GM23338 (cell line): ENCODE data around the gene BZW2. TPM values are rescaled to one million over a fixed set of nuclear protein-coding genes. Genes with fewer than 3 reads are reported as not detected.

Source experiments
- ATAC-seq: fragments of 200-7000 bp; cut with Tn5 transposase; 3 replicates; pipeline ENCODE4 v1.9.1; 2020
- DNase-seq: peaks from one replicate; pipeline ENCODE4 v3.0.0-alpha.2; 2015; ENCODE audit warnings: low spot score
- H2AFZ ChIP-seq: fragments of 200-600 bp; sonication (generic); 2 replicates; pipeline ENCODE4 v1.8.0; 2016; ENCODE audit warnings: antibody characterized with exemption, mild to moderate bottlenecking, moderate library complexity
- H3F3A ChIP-seq: fragments of 200-600 bp; sonication (generic); replicated peaks from 2 replicates; pipeline ENCODE4 v1.8.0; 2017; ENCODE audit warnings: antibody characterized with exemption, mixed run types, low read depth
- H3K27ac ChIP-seq: fragments of 200-600 bp; sonication (generic); 2 replicates; pipeline ENCODE4 v1.6.1; 2016; ENCODE audit warnings: low read depth
- H3K27me3 ChIP-seq: fragments of 200-600 bp; sonication (generic); 2 replicates; pipeline ENCODE4 v1.8.0; 2016; ENCODE audit warnings: mild to moderate bottlenecking, mixed run types, moderate library complexity; ENCODE audit not compliant: insufficient read depth
- H3K36me3 ChIP-seq: fragments of 200-600 bp; sonication (generic); 2 replicates; pipeline ENCODE4 v1.8.0; 2016; ENCODE audit warnings: mild to moderate bottlenecking; ENCODE audit not compliant: insufficient read depth
- H3K4me1 ChIP-seq: fragments of 200-600 bp; sonication (generic); 2 replicates; pipeline ENCODE4 v1.8.0; 2016; ENCODE audit warnings: mild to moderate bottlenecking, moderate library complexity; ENCODE audit not compliant: insufficient read depth
- H3K4me2 ChIP-seq: fragments of 200-600 bp; sonication (generic); 2 replicates; pipeline ENCODE4 v1.7.1; 2017; ENCODE audit warnings: mixed run types
- H3K4me3 ChIP-seq: fragments of 200-600 bp; sonication (generic); 2 replicates; pipeline ENCODE4 v1.6.1; 2016; ENCODE audit warnings: mixed run types
- H3K79me2 ChIP-seq: fragments of 200-600 bp; sonication (generic); replicated peaks from 2 replicates; pipeline ENCODE4 v1.8.0; 2017; ENCODE audit warnings: mild to moderate bottlenecking; ENCODE audit not compliant: insufficient read depth
- H3K9me2 ChIP-seq: fragments of 200-600 bp; sonication (generic); 2 replicates; pipeline ENCODE4 v1.8.0; 2017; ENCODE audit not compliant: insufficient read depth
- H4K20me1 ChIP-seq: fragments of 200-600 bp; sonication (generic); replicated peaks from 2 replicates; pipeline ENCODE4 v1.8.0; 2017; ENCODE audit warnings: mild to moderate bottlenecking; ENCODE audit not compliant: insufficient read depth
- H3K27ac Mint-ChIP-seq: 2 replicates; pipeline ENCODE4 v1.8.0; 2020; ENCODE audit warnings: inconsistent platforms, mild to moderate bottlenecking, moderate library complexity, mixed read lengths
- H3K27me3 Mint-ChIP-seq: 3 replicates; pipeline ENCODE4 v1.8.0; 2022; ENCODE audit warnings: low read depth, mild to moderate bottlenecking, moderate library complexity, mixed read lengths, inconsistent platforms; ENCODE audit not compliant: insufficient read depth, poor library complexity
- H3K36me3 Mint-ChIP-seq: 3 replicates; pipeline ENCODE4 v1.8.0; 2021; ENCODE audit warnings: low read depth, mild to moderate bottlenecking, inconsistent platforms, moderate library complexity, mixed read lengths
- H3K4me1 Mint-ChIP-seq: 3 replicates; pipeline ENCODE4 v1.8.0; 2020; ENCODE audit warnings: mild to moderate bottlenecking, inconsistent platforms, mixed read lengths
- H3K4me3 Mint-ChIP-seq: 3 replicates; pipeline ENCODE4 v1.8.0; 2021; ENCODE audit warnings: moderate library complexity, mild to moderate bottlenecking, inconsistent platforms, mixed read lengths
- H3K9me3 Mint-ChIP-seq: 3 replicates; pipeline ENCODE4 v1.8.0; 2020; ENCODE audit warnings: moderate library complexity, mild to moderate bottlenecking, inconsistent platforms, mixed read lengths
- CREB1 ChIP-seq: fragments of 250-450 bp; sonication (Bioruptor Pico); IDR thresholded peaks from 2 replicates; pipeline ENCODE4 v1.5.0; 2020; ENCODE audit warnings: low read depth, mild to moderate bottlenecking, moderate library complexity
- EZH2 ChIP-seq: fragments of 200-600 bp; sonication (generic); IDR thresholded peaks from one replicate; pipeline ENCODE4 v1.8.0; 2017; ENCODE audit warnings: antibody characterized with exemption, mild to moderate bottlenecking, low read depth; ENCODE audit not compliant: unreplicated experiment
- EZH2phosphoT487 ChIP-seq: fragments of 200-600 bp; sonication (generic); IDR thresholded peaks from one replicate; pipeline ENCODE4 v1.8.1; 2018; ENCODE audit warnings: antibody characterized with exemption; ENCODE audit not compliant: unreplicated experiment
- JUNB ChIP-seq: IDR thresholded peaks from one replicate; pipeline ENCODE4 v1.6.1; 2016; ENCODE audit warnings: antibody characterized with exemption; ENCODE audit not compliant: unreplicated experiment
- NANOG ChIP-seq: IDR thresholded peaks from 2 replicates; pipeline ENCODE4 v1.6.1; 2016; ENCODE audit warnings: antibody characterized with exemption, borderline replicate concordance
- POLR2AphosphoS5 ChIP-seq: IDR thresholded peaks from 2 replicates; pipeline ENCODE4 v1.6.1; 2016; ENCODE audit warnings: antibody characterized with exemption, low read depth
- REST ChIP-seq: IDR thresholded peaks from one replicate; pipeline ENCODE4 v1.6.1; 2018; ENCODE audit warnings: antibody characterized with exemption; ENCODE audit not compliant: unreplicated experiment
- STAT1 ChIP-seq: IDR thresholded peaks from one replicate; pipeline ENCODE4 v1.6.1; 2016; ENCODE audit warnings: antibody characterized with exemption; ENCODE audit not compliant: unreplicated experiment
- ZNF114 ChIP-seq: fragments of 250-450 bp; sonication (Bioruptor Pico); IDR thresholded peaks from 2 replicates; pipeline ENCODE4 v1.5.0; 2020; ENCODE audit warnings: mild to moderate bottlenecking, moderate library complexity
- ZNF331 ChIP-seq: fragments of 250-450 bp; sonication (Bioruptor Pico); IDR thresholded peaks from 2 replicates; pipeline ENCODE4 v1.5.0; 2020; ENCODE audit warnings: low read depth, mild to moderate bottlenecking, moderate library complexity
- ZNF462 ChIP-seq: fragments of 250-450 bp; sonication (Bioruptor Pico); IDR thresholded peaks from 2 replicates; pipeline ENCODE4 v1.5.0; 2020; ENCODE audit warnings: mild to moderate bottlenecking, moderate library complexity
- polyA plus RNA-seq: library from polyadenylated mRNA; unstranded; fragments of >200 nt; fragmentation: Nextera tagmentation; extraction: Ambion mirVana; gene quantifications from 2 replicates; pipeline ENCODE4 v1.2.1, GENCODE V29; 2016
- total RNA-seq: library from RNA; depleted of rRNA; stranded (reverse); fragments of >200 nt; shearing (Covaris generic); gene quantifications from 2 replicates; pipeline ENCODE4 v1.2.3, GENCODE V29; 2014
- TF ChIP-seq, protein P1 (sequence below), 2 experiments: fragments of 200-600 bp in 1 of 2; sonication (generic) in 1 of 2; conservative IDR thresholded peaks; 2 replicates each; pipeline versions ENCODE4 v1.5.1 to v1.6.1; 2016 to 2017; ENCODE audit warnings: antibody characterized with exemption in 2 of 2, low read depth in 2 of 2, mild to moderate bottlenecking in 2 of 2, moderate library complexity in 1 of 2
- TF ChIP-seq, protein P2 (sequence below): IDR thresholded peaks from 2 replicates; pipeline ENCODE4 v1.6.1; 2016; ENCODE audit warnings: antibody characterized with exemption

The BZW2 gene
- total and polyA plus RNA-seq, 2 experiments from 2014 or later = 88.8 to 108 TPM

GRCh38 chr7:16742547-16742946 lies 96.6 kb downstream of the BZW2 start (continued):
- no peak for TF ChIP-seq ZNF114 (CRISPR knock-in tag)
- no peak for TF ChIP-seq POLR2AphosphoS5

DNA sequence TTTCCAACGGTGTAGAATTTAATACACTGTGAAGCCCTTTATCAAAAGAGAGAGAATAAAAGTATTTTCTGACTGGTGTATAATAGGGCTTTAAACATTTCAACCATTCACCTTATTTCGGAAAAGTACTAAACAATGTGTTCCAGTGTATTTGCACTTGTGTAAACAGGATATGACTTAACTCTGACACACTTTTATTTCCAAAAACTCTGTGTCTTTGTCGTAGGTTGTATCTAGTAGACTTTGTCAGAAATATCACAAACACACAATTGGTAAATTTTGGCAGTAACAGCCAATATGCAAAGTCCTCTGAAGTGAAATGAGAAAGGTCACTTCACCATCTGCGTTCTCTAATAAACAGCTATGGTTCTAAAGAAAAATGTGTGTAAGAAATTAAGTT lies 97.3 kb downstream of the BZW2 start:
- ATAC-seq = no peak
- Mint-ChIP-seq H3K4me3 (no peak overlapping the region), H3K27me3 (no peaks in the 10 kb centered on the region), H3K9me3 (no peaks in the 10 kb centered on the region), H3K27ac (no peak overlapping the region), H3K4me1 (peaks cover 19% of the 10 kb centered on the region), H3K36me3 (no peaks in the 10 kb centered on the region)
- Histone ChIP-seq H2AFZ (no peak overlapping the region), H3F3A (no peaks in the 10 kb centered on the region), H3K4me3 (no peak overlapping the region), H4K20me1 (no peaks in the 10 kb centered on the region), H3K36me3 (no peaks in the 10 kb centered on the region), H3K4me2 (no peak overlapping the region), H3K79me2 (no peaks in the 10 kb centered on the region), H3K27ac (no peak overlapping the region), H3K9me2 (0 out of 2 replicates have a peak, but pooled peaks cover 7% of the 10 kb centered on the region), H3K27me3 (no peaks in the 10 kb centered on the region), H3K4me1 (peaks cover 9% of the 10 kb centered on the region)
- DNase-seq = no peak
- no peak for TF ChIP-seq STAT1
- no peak for TF ChIP-seq NANOG
- TF ChIP-seq EZH2phosphoT487 = no peak
- TF ChIP-seq JUNB = no peak
- no peak for TF ChIP-seq ZNF114 (CRISPR knock-in tag)
- no peak for TF ChIP-seq ZNF331
- TF ChIP-seq EZH2 = no peak
- TF ChIP-seq ZNF462 (CRISPR knock-in tag) = no peak
- TF ChIP-seq, protein P1, sequence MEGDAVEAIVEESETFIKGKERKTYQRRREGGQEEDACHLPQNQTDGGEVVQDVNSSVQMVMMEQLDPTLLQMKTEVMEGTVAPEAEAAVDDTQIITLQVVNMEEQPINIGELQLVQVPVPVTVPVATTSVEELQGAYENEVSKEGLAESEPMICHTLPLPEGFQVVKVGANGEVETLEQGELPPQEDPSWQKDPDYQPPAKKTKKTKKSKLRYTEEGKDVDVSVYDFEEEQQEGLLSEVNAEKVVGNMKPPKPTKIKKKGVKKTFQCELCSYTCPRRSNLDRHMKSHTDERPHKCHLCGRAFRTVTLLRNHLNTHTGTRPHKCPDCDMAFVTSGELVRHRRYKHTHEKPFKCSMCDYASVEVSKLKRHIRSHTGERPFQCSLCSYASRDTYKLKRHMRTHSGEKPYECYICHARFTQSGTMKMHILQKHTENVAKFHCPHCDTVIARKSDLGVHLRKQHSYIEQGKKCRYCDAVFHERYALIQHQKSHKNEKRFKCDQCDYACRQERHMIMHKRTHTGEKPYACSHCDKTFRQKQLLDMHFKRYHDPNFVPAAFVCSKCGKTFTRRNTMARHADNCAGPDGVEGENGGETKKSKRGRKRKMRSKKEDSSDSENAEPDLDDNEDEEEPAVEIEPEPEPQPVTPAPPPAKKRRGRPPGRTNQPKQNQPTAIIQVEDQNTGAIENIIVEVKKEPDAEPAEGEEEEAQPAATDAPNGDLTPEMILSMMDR (conservative IDR thresholded peaks at IDR 0.05; ENCODE audit: low read depth in 2 of 2) = no peak
- no peak for TF ChIP-seq REST
- TF ChIP-seq, protein P2, sequence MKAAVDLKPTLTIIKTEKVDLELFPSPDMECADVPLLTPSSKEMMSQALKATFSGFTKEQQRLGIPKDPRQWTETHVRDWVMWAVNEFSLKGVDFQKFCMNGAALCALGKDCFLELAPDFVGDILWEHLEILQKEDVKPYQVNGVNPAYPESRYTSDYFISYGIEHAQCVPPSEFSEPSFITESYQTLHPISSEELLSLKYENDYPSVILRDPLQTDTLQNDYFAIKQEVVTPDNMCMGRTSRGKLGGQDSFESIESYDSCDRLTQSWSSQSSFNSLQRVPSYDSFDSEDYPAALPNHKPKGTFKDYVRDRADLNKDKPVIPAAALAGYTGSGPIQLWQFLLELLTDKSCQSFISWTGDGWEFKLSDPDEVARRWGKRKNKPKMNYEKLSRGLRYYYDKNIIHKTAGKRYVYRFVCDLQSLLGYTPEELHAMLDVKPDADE = no peak
- TF ChIP-seq POLR2AphosphoS5 = no peak
- TF ChIP-seq CREB1 (CRISPR knock-in tag) = no peak
